Measurements from ENCODE around the gene TSC22D2. TPM values are rescaled to one million over a fixed set of nuclear protein-coding genes. Genes with fewer than 3 reads are reported as not detected.

TSC22D2 gene
- total and polyA plus RNA-seq, 2 donors (not counting 3 experiments of a cell fraction or from before 2014, with no cell fraction given), result 7.6 to 43.9 TPM

- Histone ChIP-seq H3K4me1 (ENCODE audit: control insufficient read depth, extremely low read depth, insufficient read depth, low read length) (peaks cover 49% of the 10 kb centered on the region), H3K27me3 (ENCODE audit: control insufficient read depth in 2 of 2, insufficient read depth in 2 of 2, low read length in 2 of 2) (no peaks in the 10 kb centered on the region), H3K9ac (replicated peaks; ENCODE audit: extremely low read depth, insufficient read depth, low read length) (no peak overlapping the region), H3K4me3 (replicated peaks in 1 of 3; ENCODE audit: insufficient read depth in 1 of 3, low read depth in 1 of 3, low read length in 3 of 3) (no peak overlapping the region), H3K27ac (ENCODE audit: insufficient read depth, low read depth, low read length) (no peak overlapping the region), H4K20me1 (replicated peaks; ENCODE audit: control insufficient read depth, extremely low read depth, insufficient read depth, low read length) (peaks cover 34% of the 10 kb centered on the region), H3K36me3 (ENCODE audit: control insufficient read depth in 2 of 2, extremely low read depth in 1 of 2, insufficient read depth in 2 of 2, low read length in 2 of 2) (peaks cover 0 to 8% of the 10 kb centered on the region in 2 experiments), H3K79me2 (ENCODE audit: control insufficient read depth, insufficient read depth, low read length) (peaks cover 100% of the 10 kb centered on the region), H3K4me2 (ENCODE audit: insufficient read depth, low read length) (peak overlapping the region; percentile 47), H3K9me3 (replicated peaks; ENCODE audit: control insufficient read depth, insufficient read depth, low read length) (no peaks in the 10 kb centered on the region), H3K9me1 (replicated peaks; ENCODE audit: control insufficient read depth, extremely low read depth, insufficient read depth, low read length) (no peaks in the 10 kb centered on the region), H2AFZ (ENCODE audit: low read depth, low read length) (no peak overlapping the region)
- FAIRE-seq (no peak), DNase-seq (ENCODE audit: low read depth, low spot score) (no peak)
- intact Hi-C loops (cut with micrococcal nuclease) (loop anchor here (10.0 kb wide), 1 partner anchor 346 kb away; the partner anchor contains the start of gene SIAH2), dilution Hi-C loops (cut with MboI; ENCODE audit: extremely low pct_ligation_motif_present, low sequenced_read_pairs) (loop anchor here (25.0 kb wide), 1 partner anchor 182 kb away; no protein-coding TSS in a partner anchor)
- TF ChIP-seq MYC (IDR thresholded peaks at IDR 0.05; ENCODE audit: low read depth, low read length), result no peak
- TF ChIP-seq FOS (IDR thresholded peaks at IDR 0.05; ENCODE audit: borderline replicate concordance, insufficient read depth, low read length), result peak; percentile 42
- no peak for TF ChIP-seq JUN (IDR thresholded peaks at IDR 0.05; ENCODE audit: borderline replicate concordance, insufficient read depth, insufficient read length, low read depth)
- no peak for TF ChIP-seq GATA2 (IDR thresholded peaks at IDR 0.05; ENCODE audit: insufficient read depth, insufficient read length, low read depth, low read length)
- no peak for TF ChIP-seq CTCF (IDR thresholded peaks at IDR 0.05; ENCODE audit: extremely low read depth in 1 of 2, insufficient read depth in 1 of 2, low read depth in 1 of 2, low read length in 2 of 2)
- TF ChIP-seq POLR2A (IDR thresholded peaks at IDR 0.05; ENCODE audit: low read depth, low read length), result no peak
- ChIA-PET POLR2A (interaction anchor here (1.5 kb wide), 1 partner anchor 11 kb away, joined by 6 read pairs; the partner anchor contains the start of gene TSC22D2), CTCF (interaction anchor here (2.6 to 4.4 kb wide), 2 partner anchors 11 to 76 kb away, joined by 9 to 31 read pairs; partner anchors contain the start of gene TSC22D2)
- no TSS peak for BruUV-seq (replicated peaks)
Measured at GRCh38 chr3:150419076-150419868, 11.2 kb downstream of the TSC22D2 start.

Data from endothelial cell of umbilical vein (primary cell).